ENCODE results near the gene MYNN. TPM values are rescaled to one million over a fixed set of nuclear protein-coding genes. Genes with fewer than 3 reads are reported as not detected.

The MYNN gene
- total RNA-seq, 1 experiment from 2014 or later, result 16.2 TPM

DNA sequence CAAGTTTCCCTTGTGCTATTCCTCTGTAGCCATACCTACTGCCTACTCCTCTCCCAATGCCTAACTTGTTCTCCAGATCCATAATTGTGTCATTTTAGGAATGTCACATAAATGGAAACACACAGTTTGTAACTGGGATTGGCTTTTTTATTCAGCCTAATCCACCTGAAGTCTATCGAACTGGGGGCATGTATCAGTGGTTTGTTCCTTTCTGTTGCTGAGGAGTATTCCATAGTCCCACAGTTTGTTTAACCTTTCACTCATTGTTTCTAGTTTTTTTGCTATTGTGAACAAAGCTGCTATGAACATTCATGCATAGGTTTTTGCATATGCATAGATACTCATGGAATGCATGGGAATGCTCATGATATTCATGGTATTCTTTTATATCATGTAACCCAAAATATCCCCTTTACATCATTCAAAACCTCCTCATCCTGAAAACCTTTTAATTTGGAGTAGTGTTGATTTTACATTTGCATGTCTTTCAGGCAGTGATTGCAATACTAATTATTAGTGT, 65.4 kb downstream of the MYNN start:
- ChIA-PET CTCF (no interaction called here), POLR2A (interaction anchor here (0.7 kb wide), 1 partner anchor 31 kb away, joined by 3 read pairs; no protein-coding TSS in a partner anchor)
- in situ Hi-C loops (cut with HindIII; ENCODE audit: low pct_unique_long_range_greater_than_20kb, low sequenced_read_pairs), result no loop called here
- no TSS peak for BruUV-seq (replicated peaks)
- intact Hi-C loops (cut with micrococcal nuclease; ENCODE audit: unreplicated experiment), result no loop called here
- DNase-seq (ENCODE audit: low read depth, low spot score), result no peak
- H3K4me3 ChIP-seq (ENCODE audit: low read depth in 2 of 2, low read length in 2 of 2), result no peak overlapping the region
- no peaks in the 10 kb centered on the region for H3K9me3 ChIP-seq (ENCODE audit: control insufficient read depth, insufficient read depth, low read depth, low read length)
- H3K27me3 ChIP-seq (ENCODE audit: control insufficient read depth, insufficient read depth, low read length), result peaks cover 7% of the 10 kb centered on the region; the same call in 1 of the 2 replicates
- TF ChIP-seq REST (IDR thresholded peaks at IDR 0.05; ENCODE audit: insufficient read depth in 1 of 2, low read depth in 2 of 2, low read length in 1 of 2), result no peak
- ATAC-seq, result no peak
- no peak overlapping the region for H3K27ac ChIP-seq (ENCODE audit: low read length)
- H3K4me1 ChIP-seq (ENCODE audit: control insufficient read depth, insufficient read depth, low read length), result no peaks in the 10 kb centered on the region
- no peaks in the 10 kb centered on the region for H3K36me3 ChIP-seq (ENCODE audit: control insufficient read depth, insufficient read depth, low read length)

Other genes with a start within 250 kb of the MYNN start
- 0.21 TPM for gene MECOM, start 109.7 kb upstream of the MYNN start, total RNA-seq (2021; ENCODE audit: unreplicated experiment)
- 6.0 TPM for gene TERC, start 8.3 kb upstream of the MYNN start, total RNA-seq (2021; ENCODE audit: unreplicated experiment)
- gene ACTRT3, start 3.8 kb upstream of the MYNN start, total RNA-seq (2021; ENCODE audit: unreplicated experiment), result 1.7 TPM
- gene LRRIQ4, start 39.5 kb downstream of the MYNN start, total RNA-seq (2021; ENCODE audit: unreplicated experiment), result not detected
- 1.2 TPM for gene LRRC34, start 39.5 kb downstream of the MYNN start, total RNA-seq (2021; ENCODE audit: unreplicated experiment)
- not detected for gene LRRC31, start 96.5 kb downstream of the MYNN start, total RNA-seq (2021; ENCODE audit: unreplicated experiment)
- not detected for gene SAMD7, start 138.2 kb downstream of the MYNN start, total RNA-seq (2021; ENCODE audit: unreplicated experiment)
- 89.9 TPM for gene SEC62, start 193.4 kb downstream of the MYNN start, total RNA-seq (2021; ENCODE audit: unreplicated experiment)

Measured in Panc1 (cell line).